ENCODE data around the gene ZCCHC18.
A peak's percentile ranks its signal among the peaks of the same experiment; 100 is the strongest.
"Not testable (repeated sequence)": the region's sequence is repeated elsewhere in the genome, so short reads cannot be mapped to it uniquely, and the experiment has no call there.

Gene ZCCHC18

DNA sequence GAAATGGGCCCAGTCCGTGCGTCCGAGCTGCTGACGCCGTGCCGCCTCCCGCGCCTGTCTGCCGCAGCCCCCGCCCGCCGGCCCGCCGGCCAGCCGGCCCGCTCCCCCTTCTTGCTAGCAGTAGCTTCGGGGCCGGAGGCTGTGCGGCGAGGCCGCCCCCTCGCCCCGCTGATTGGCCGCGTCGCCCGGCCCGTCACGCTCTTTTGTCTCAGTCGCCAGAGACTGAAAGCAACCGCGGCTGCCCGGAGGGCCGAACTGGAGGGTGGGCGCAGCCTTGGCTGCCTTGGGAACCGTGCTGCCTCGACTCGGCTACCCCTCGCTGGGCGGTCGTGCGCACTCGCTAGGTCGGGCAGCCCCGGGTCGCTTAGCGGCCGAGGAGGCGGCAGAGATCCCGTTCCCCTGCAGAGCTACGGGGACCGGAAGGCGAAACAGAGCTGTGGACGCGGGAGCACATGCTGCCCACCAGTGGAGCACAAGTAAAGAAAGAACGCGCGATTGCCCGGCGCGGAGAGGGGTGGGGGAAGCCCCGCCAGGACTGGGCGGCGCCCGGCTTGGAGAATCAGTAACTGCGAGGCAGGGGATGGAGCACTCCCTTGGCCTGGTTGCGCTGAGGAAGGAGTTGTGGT is at the start of gene ZCCHC18:
Gene ZCCHC18, plus strand, starts transcription at position 198 of the 626 bp plus-strand sequence. CDS start 1,589 bp downstream, outside the sequence.
- DNase-seq (ENCODE audit: low spot score), result peak; percentile 55

DNA sequence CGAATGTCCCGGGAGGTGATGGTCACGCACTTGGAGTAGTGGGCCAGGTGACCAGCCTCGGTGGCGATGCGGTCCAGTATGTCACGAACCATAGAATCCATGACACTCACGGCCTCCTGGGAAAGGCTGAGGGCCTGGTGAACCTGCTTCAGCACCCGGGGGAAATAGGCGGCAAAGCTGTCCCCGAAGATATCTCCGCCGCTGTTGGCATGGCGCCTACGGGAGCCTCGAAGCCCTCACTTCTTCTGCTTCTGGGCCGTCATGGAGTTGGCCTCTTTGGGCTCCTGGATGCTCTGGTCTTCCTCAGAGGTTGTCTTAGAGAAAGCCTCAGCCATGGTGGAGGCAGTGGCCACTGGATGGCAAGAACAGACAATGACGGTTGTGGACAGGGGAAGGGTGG is 49.7 kb upstream of the ZCCHC18 start:
- not testable (repeated sequence) for DNase-seq (ENCODE audit: low spot score)

DNA sequence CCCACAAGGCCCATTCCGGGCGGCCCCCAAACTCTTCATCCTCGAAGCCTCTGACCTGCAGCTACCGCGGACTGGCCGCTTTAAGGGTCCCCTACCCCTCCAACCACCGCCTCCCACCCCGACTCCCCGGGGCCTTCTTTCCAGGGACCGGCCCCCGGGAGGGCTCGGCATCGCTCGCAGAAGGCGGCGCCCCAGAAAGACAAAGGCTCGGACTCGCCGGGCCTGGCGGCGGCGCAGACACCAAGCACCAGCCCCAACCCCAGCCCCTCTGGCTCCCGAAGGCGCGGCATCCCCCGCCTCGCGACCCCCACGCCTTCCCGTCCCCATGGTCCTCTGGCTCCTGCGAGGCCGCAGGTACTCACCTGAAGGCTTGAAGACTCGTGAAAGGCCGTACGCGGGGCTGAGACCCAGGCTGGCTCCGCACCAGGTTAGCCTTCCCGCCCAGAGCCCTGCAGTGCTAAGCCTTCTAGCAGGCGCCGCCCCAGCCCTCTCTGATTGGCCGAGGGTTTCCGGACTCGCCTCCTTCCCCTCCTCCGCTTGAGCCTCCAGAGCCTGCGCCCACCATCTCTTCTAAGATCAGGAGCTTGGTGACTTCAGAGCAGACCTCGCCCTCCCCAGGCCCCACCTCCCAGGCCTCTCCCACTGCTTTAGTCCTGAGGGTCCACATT is 36.4 kb upstream of the ZCCHC18 start, which contains the start of gene TMSB15C:
Gene TMSB15C, minus strand, starts transcription at position 459 of the 668 bp plus-strand sequence.
- DNase-seq (ENCODE audit: low spot score), result not testable (repeated sequence)

DNA sequence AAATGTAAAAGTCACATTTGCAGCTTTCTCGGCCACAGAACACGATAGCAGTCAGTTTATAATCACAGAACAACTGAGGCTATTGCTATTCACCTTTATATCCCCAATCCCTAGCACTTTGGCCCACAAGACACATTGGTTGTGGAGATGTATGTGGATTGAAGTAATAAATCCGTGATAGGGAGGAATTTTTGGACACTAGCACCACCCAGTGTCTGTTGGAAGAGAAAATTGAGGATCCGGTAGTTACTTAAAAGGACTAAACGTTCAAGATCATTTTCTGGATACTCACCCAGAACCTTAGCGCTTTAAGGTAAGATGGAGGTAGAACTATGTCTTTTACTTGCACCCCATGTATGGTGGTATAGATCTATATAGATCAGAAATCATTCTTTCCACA is 34.5 kb upstream of the ZCCHC18 start:
- not testable (repeated sequence) for DNase-seq (ENCODE audit: low spot score)

DNA sequence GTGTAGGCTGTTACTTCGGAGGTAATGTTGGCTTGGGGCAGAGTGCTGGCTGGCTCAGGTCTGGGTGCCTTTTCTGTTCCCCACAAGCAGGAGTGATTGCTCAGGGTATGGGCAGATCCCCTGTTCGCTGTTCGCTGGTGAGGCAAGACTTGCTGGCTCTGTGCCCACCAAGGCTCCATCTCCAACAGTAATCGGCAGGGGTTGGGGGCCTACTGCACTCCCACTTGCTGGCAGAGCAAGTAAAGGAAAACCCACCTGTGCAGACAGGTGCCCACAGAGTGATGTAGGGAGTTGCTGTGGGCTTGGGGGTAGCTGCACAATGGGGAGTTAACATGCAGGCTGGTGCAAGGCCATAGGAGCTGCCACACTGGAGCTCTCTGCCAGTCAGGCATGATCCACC is 28.3 kb upstream of the ZCCHC18 start:
- no peak for DNase-seq (ENCODE audit: low spot score)

DNA sequence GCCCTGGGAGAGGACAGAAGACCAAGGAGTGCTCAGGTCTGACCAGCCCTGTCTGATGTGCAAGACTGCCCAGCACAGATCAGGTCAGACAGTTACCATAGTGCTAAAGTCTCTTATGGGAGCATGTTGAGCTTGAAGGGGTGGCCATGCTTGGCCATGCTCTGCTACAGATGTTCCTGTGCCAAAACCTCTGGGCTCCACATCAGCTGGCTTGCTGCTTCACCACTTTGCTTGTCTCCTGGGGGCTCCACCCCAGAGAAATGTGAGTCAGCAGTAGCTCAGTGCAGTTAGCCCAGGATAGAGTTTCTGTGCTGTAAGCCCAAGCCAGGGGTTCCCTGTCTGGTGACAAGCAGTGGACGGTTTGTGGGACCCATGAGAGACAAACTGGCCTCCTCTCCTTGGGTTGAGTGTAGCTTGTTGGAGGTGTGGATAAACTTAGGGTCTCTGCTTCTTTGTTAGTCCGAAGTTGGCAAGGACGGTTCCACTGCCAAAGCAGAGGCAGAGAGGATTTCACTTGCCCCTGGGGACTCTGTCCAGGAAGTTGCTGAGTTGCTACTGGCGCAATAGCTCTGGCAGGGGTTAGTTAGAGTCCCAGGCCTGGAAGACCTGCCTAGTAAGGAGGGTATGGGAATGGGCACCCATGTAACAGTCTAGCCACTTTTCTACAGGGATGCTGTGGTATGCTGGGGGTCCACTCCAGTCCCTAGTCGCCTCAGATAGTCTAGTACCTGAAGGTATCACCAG is 27.6 kb upstream of the ZCCHC18 start:
- DNase-seq (ENCODE audit: low spot score), result no peak

DNA sequence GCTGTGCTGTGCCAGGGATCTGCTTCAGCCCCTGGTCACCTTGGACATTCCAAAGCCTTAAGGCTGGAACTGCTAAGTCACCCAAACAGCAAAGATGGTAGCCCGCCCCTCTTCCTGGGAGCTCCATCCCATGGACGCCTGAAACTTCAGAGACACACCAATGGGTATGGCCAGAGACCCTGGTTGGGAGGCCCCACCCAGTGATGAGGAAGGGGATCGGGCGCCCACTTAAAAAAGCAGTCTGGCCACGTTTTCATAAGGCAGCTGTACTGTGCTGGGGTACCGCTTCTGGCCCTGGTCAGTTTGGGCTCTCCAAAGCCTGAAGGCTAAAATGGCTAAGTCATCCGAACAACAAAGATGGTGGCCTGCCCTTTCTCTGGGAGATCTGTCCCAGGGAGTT is 26.8 kb upstream of the ZCCHC18 start:
- no peak for DNase-seq (ENCODE audit: low spot score)

DNA sequence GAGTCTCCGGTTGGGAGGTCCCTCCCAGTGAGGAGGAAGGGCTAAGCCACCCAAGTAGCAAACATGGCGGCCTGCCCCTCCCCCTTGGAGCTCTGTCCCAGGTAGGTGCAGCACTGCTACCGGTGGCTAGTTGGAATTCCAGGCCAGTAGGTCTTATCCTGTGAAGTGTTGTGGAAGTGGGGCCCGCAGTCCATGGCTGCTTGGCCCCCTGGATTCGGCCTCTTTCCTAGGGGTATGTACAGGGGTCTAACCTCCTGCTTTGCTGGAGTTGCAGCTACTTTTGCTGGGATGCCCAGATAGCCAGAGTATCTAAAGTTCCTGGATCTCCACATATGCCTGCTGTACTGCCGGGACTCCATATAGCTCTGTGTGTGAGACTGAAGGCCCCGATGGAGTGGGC is 26.4 kb upstream of the ZCCHC18 start:
- no peak for DNase-seq (ENCODE audit: low spot score)

DNA sequence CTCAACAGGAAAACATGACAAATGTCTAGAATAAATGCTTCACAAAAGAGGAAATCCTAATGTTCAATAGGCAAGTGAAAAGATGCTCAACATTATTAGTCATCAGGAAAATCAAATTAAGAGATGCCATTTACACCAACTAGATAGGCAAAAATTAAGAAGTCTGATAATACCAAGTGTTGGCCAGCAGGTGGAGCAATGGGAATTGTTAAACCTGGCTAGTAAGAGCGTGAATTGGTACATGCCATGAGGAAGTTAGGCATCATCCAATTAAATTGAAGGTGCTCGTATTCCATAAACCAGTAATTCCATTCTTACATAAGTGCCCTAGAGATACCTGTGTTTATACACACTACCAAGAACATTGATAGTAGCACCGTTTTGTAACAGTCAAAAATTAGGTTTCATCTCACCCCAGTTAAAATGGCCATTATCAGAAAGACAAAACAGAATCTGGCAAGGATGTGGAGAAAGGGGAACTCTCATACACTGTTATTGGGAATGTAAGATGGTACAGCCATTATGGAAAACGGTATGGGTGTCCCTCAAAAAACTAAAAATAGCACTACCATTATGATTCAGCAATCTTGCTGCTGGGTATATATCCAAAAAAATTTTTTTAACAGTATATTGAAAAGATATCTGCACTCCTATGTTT is 14.0 kb upstream of the ZCCHC18 start:
- peak; percentile 73 for DNase-seq (ENCODE audit: low spot score)

DNA sequence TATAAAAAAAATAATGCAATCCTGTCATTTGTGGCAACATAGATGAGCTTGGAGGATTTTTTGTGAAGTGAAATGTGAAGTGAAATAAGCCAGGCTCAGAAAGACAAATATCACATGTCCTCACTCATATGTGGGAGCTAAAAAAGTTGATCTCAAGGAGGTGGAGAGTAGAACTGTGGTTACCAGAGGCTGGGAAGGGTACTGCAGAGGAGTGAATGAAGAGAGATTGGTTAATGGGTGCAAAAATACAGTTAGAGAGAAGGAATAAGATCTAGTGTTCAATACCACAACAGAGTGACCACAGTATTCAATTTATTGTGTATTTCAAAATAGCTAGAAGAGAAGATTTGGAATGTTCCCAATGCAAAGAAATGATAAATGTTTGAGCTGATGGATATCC is 13.4 kb upstream of the ZCCHC18 start:
- no peak for DNase-seq (ENCODE audit: low spot score)

DNA sequence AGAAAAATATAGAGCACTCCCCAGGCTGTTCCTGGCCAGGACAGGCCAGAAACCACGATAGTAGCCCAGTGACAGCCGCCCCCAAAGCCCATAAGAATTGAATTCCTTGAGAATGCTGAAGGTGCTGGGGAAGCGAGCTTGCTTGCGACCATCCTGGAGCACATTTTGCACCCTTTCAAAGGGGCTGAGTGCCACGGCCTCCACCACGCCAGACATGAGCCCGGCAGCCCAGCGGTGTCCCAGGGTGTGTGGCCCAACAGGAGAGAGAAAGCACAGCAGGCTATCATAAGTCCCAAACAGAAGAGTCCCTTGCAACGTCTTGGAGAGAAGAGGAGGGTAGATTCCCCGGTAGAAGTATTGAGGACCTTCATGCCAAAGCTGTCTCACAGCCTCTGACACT is 7.6 kb upstream of the ZCCHC18 start:
- DNase-seq (ENCODE audit: low spot score), result no peak

DNA sequence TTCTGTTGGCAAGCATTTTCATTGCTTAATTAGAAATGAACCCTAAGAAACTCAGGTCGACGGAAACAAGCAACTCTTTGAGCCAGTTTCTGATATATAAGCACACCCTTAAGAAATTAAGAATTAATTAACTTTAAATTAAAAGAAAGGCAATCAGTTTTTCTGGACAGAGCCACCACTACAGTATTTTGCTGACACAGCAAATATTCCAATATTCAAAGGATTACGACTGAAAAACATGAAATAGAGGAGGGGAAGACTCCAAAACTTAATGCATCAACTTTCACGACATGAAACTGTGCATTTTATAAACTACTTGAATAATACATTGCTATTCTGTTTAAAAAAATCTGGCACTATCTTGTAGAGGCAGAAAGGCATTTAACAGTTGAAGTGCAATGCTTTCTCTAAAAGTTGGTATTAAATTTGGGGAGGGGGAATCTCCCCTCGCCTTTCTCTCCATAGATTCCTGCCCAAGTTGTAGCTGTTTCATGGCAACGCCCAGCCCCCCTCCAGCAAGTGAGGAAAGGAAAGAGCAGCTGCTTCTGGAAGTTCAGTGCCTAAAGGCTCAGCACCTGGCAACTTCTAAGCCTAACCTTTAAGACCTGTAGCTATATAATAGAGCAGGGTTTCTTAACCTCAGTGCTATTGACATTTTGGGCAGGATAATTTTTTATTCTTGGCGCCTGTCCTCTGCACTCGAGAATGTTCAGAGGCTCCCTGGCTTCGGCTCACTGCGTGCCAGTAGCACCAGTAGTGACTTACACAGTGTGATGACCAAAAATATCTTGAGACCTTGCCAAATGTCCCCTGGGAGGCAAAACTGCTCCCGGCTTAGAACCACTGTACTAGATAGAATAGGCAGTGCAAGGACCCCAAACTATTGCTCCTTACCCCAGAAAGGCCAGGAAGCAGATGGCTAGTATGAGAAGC is 6.7 kb upstream of the ZCCHC18 start:
- no peak for DNase-seq (ENCODE audit: low spot score)

DNA sequence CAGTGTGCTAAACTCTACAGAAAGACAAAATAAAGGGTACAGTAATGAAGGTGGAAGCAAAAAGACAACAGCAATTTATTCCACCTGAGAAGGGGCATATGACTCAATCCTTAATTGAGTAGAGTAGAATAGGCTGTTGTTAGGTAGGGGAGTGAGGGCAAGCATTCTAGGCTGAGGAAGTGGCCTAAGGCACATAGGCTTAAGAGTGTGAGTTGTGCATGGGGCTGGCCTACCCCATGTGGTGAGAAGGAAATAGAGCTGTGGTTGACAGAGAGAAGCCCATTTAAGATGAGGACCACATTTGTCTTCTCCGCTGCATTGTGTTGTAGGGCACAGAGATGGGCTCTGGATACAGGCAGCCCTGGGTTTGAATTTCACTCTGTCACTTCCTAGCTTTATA is 3.4 kb upstream of the ZCCHC18 start:
- no peak for DNase-seq (ENCODE audit: low spot score)

DNA sequence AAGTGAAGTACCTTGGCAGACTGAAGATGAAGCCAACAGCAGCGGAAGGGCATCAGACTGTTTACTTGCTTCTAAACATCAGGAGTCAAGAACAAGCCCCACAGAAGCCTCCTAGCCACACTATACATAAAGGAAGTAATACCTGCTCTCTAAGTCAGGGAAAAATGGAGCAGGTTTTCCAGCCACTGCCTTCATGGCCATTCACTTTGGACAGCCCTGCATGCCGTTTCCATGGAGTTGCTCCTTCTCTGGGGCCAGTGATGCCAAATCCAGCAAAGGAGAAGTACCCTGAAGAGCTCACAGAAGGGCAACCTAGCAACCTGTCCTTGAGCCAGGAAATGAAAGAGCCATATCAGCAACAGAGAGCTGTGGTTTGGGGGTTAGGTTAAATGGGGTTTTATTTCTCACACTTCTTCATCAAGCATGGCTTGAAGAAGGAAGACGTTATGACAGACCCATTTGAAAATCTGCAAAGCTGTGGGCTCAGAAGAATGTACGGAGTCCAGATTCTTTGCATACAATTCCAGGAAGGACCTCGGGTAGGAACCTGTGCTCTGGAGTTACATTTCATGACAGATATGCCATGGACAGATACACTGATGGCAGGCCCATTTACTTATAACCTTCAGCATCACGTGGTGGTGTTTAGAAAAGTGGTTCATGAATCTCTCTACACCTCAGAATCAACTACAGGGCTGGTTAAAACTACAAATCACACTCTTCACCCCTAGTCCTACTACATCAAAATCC is 1.7 kb upstream of the ZCCHC18 start:
- DNase-seq (ENCODE audit: low spot score), result not testable (repeated sequence)

DNA sequence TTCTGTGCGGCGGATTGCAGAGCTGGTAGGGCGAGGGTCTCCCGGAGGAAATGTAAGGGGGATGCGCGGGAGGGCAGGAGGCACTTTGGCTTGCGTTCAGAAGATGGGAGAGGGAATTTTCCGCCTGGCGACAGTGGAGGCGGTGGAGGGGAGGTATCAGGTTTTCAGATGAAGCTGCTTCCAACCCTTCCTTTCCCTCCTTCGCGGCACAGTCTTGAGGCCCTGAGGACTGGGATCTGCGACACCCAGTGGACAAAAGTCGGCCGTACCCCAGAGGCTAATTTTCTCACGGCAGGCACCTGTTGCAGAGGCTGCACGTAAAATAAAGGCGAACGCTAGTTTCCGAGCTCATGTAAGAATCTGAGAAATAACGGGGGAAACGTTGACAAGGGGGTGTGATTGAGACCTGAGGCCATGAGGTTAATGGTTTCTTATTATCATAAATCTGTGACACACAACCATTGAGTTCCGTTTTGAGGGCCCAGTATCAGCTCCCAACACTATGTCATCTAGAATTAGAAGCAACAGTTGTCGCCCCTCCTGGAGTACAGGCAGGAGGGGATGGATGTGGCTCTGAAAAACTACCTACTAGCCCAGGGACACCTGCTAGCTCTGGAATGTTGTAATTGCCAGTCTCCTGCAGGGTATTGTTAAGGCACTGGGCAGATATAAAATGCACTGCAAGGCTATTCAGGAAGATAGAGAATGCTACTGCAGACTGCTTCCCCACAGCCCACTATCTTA is 1.1 kb downstream of the ZCCHC18 start:
- DNase-seq (ENCODE audit: low spot score), result peak; percentile 65

DNA sequence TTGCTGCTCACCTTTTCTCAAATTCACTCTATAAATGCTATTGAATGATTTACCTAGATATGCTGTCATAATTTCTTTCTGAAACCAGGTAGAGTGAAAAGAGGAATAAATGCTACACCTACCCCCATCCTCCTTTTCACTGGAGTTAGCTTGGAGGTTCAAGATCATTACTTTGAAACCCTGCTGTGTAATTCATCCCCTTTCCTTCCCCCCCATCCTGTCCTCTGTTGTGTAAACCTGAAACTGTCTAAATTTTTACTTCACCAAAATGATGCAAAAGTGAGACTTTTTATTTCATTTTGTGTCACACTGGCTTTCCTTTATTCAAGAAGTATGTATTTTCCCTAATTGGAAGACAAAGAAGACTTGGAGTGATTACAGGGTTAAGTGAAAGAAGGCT is 5.4 kb downstream of the ZCCHC18 start:
- DNase-seq (ENCODE audit: low spot score), result no peak

DNA sequence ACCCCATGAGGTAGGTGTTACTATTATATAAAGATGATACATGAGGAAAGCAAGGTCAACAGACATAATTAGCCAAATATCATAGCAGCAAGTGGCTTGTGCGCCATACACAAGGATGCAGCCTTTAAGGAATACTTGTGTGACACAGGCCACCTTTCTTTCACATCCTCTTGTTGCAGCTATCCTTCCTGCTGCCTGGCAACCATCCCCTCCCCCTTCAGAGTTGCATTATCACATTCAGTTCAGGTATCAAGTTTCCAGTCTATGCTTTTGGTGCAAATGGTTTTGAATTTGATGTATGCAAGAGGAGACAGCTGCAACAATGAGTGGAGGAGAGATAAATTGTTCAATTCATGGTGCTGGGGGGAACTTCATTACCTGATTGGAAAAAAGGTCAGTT is 6.4 kb downstream of the ZCCHC18 start:
- no peak for DNase-seq (ENCODE audit: low spot score)

DNA sequence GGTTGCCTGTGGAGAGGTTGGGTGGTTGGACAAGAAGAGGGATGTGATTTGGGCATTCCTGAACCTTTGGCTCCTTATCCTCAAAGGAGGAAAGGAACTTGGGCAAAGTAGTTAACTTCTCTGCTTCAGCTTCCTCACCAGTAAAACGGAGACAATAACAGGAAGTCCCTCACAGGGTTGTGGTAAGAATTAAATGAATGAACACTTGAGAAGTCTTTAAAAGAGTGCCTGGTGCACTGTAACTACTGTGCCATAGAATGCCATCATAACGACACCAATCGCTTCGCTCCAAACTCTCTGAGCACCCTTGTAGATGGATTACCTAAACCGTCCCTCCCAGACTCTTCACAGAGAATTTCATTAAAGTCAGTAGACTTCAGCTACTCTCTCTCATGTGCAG is 10.5 kb downstream of the ZCCHC18 start:
- no peak for DNase-seq (ENCODE audit: low spot score)

DNA sequence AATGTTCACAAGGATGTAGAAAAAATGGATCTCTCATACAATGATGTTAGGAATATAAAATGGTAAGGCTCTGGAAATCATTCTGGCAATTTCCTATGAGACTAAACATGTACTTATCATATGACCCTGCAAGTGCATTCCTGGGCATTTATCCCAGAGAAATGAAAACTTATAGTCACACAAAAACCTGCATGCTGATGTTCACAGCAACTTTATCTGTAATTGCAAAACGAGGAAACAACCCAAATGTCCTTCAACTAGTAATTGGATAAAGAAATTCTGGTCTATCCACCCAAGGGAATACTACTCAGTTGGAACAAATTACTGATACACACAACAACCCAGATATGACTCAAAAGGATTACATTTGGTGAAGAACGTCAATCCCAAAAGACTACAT is 14.5 kb downstream of the ZCCHC18 start:
- no peak for DNase-seq (ENCODE audit: low spot score)

DNA sequence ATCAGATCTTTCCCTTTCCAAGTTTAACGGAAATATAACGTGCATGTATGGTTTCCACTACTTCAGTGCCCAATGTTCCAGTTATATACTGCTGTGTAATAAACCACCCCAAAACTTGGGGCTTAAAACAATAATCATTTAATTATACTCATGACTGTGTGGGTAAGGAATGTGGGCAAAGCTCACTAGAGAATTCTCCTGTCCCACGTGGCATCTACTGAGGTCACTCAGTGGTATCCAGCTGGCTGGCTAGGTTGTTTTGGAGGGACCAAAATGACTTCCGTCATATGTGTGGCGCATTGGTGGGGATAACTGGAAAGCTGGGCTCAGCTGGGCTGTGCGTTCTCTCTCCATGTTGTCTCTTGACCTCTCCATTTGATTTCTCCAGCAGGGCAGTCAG is 18.5 kb downstream of the ZCCHC18 start:
- no peak for DNase-seq (ENCODE audit: low spot score)
